OCI-LY7 (cell line): ENCODE results near the gene SDHD.

ENCODE experiments used
- CTCF ChIP-seq: fragments of 200-600 bp; sonication (generic); conservative IDR thresholded peaks from 2 replicates; pipeline ENCODE4 v1.5.1; 2014; ENCODE audit warnings: mild to moderate bottlenecking, antibody characterized with exemption, low read length, moderate library complexity, mixed read lengths
- EZH2phosphoT487 ChIP-seq: fragments of 200-600 bp; sonication (generic); IDR thresholded peaks from 2 replicates; pipeline ENCODE4 v1.6.1; 2018; ENCODE audit warnings: low read depth, borderline replicate concordance, mild to moderate bottlenecking, mixed run types, antibody characterized with exemption, low read length, moderate library complexity, mixed read lengths

- TF ChIP-seq EZH2phosphoT487 (no peak), CTCF (no peak)
Measured at GRCh38 chr11:112058103-112058502, 28.6 kb upstream of the SDHD start.
